HL-60 (cell line): Measurements from ENCODE around the gene GLYR1.
A peak's percentile ranks its signal among the peaks of the same experiment; 100 is the strongest.

Experiments used
- POLR2AphosphoS5 ChIP-seq: IDR thresholded peaks from 2 replicates; pipeline ENCODE4 v1.6.1; 2012; ENCODE audit warnings: low read depth
- SPI1 ChIP-seq: IDR thresholded peaks from 2 replicates; pipeline ENCODE4 v1.6.1; 2012; ENCODE audit warnings: low read depth, mild to moderate bottlenecking, borderline replicate concordance
- TF ChIP-seq, protein P1 (sequence below): IDR thresholded peaks from one replicate; pipeline ENCODE4 v1.5.1; 2011; ENCODE audit warnings: low read length, control low read depth, inconsistent platforms; ENCODE audit not compliant: insufficient read depth

DNA sequence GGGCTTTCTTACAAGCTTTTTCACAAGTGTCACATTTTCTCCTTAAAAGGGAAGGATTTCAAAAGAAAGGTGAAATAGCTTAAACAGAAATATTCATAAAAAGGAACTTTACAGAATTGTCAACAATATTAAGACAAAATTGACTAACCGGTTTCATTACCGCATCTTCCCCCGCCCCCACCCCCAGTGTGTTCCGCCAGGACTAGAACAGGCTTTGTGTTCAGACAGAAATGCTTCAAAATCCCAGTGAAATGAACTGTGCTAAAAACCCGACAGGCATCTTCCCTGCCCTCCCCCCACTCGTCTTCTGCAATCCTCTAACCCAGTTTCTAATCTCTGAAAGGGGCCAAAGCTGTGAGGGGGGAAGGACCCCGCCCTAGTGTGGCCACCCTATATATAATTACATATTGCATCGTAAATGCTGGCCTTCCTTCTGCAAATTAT, 43.7 kb downstream of the GLYR1 start:
- TF ChIP-seq, protein P1, sequence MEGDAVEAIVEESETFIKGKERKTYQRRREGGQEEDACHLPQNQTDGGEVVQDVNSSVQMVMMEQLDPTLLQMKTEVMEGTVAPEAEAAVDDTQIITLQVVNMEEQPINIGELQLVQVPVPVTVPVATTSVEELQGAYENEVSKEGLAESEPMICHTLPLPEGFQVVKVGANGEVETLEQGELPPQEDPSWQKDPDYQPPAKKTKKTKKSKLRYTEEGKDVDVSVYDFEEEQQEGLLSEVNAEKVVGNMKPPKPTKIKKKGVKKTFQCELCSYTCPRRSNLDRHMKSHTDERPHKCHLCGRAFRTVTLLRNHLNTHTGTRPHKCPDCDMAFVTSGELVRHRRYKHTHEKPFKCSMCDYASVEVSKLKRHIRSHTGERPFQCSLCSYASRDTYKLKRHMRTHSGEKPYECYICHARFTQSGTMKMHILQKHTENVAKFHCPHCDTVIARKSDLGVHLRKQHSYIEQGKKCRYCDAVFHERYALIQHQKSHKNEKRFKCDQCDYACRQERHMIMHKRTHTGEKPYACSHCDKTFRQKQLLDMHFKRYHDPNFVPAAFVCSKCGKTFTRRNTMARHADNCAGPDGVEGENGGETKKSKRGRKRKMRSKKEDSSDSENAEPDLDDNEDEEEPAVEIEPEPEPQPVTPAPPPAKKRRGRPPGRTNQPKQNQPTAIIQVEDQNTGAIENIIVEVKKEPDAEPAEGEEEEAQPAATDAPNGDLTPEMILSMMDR, result no peak
- 0 out of 2 replicates have a peak, but pooled peaks have one; percentile 6 for TF ChIP-seq POLR2AphosphoS5
- TF ChIP-seq SPI1, result no peak
